Mucosa of descending colon (tissue), 3 donors: Measurements from ENCODE around the gene BCO1. TPM values are rescaled to one million over a fixed set of nuclear protein-coding genes. Genes with fewer than 3 reads are reported as not detected.
A peak's percentile ranks its signal among the peaks of the same experiment; 100 is the strongest.

Experiments used
- ATAC-seq: fragments of 200-7000 bp; cut with Tn5 transposase; one replicate; pipeline ENCODE4 v1.9.1; 2020; ENCODE audit warnings: mild to moderate bottlenecking, moderate library complexity
- DNase-seq, 3 donors: peaks; one replicate each; pipeline ENCODE4 v3.0.0-alpha.2; 2020
- H3K36me3 ChIP-seq: fragments of 200-600 bp; one replicate; pipeline ENCODE4 v1.8.0; 2021; ENCODE audit warnings: low read depth, mild to moderate bottlenecking
- H3K4me1 ChIP-seq: fragments of 200-600 bp; one replicate; pipeline ENCODE4 v1.8.0; 2021; ENCODE audit warnings: low read depth, mild to moderate bottlenecking
- H3K4me3 ChIP-seq: fragments of 200-600 bp; one replicate; pipeline ENCODE4 v1.8.0; 2021; ENCODE audit warnings: mild to moderate bottlenecking
- H3K9me3 ChIP-seq: fragments of 200-600 bp; one replicate; pipeline ENCODE4 v1.8.0; 2021; ENCODE audit warnings: mild to moderate bottlenecking
- CTCF ChIP-seq: fragments of 200-600 bp; IDR thresholded peaks from one replicate; pipeline ENCODE4 v1.8.0; 2022; ENCODE audit warnings: antibody characterized with exemption, mild to moderate bottlenecking
- intact Hi-C, 2 donors: fragments of 100-400 bp; cut with DNase I in 1 of 2; cut with micrococcal nuclease in 1 of 2; formaldehyde crosslinking; loops; one replicate each; pipeline versions ENCODE4 v1.11.0 to v1.11.1; 2022; cut with DNase I, micrococcal nuclease
- total RNA-seq, 3 donors: library from RNA; stranded (reverse); fragmentation: NEBNext Ultra II Directional in 2 of 3; extraction: Animal tissue kit (Norgen Biotek cat#: 25700) in 2 of 3; gene quantifications; one replicate each; pipeline versions ENCODE4 v1.2.1 to v1.2.4, GENCODE V29; 2021 to 2023
- donor health status: DM: no; HTN: no; CAD: no; lungs with moderate emphysema.
- donor health status: DM: no; HTN: no; CAD: no.
- donor health status: DM: no; HTN: yes; CAD: no.

The BCO1 gene
- total RNA-seq, 3 donors from 2014 or later = 2.2 to 6.5 (median 4.5) TPM

GRCh38 chr16:81265658-81266451, 27.4 kb downstream of the BCO1 start:
- intact Hi-C loops = no loop called here
- no peaks in the 10 kb centered on the region for H3K36me3 ChIP-seq
- TF ChIP-seq CTCF = no peak
- ATAC-seq (peak; percentile 50), DNase-seq (peak; percentile 71 to 85 (median 84))
- peaks cover 8% of the 10 kb centered on the region for H3K4me1 ChIP-seq
- H3K9me3 ChIP-seq = no peaks in the 10 kb centered on the region
- no peak overlapping the region for H3K4me3 ChIP-seq

- intact Hi-C loops = no loop called here
- Histone ChIP-seq H3K4me3 (no peak overlapping the region), H3K9me3 (no peaks in the 10 kb centered on the region), H3K4me1 (peaks cover 8% of the 10 kb centered on the region), H3K36me3 (no peaks in the 10 kb centered on the region)
- DNase-seq (peak; percentile 77 to 81 (median 78)), ATAC-seq (peak; percentile 95)
- no peak for TF ChIP-seq CTCF
Measured at GRCh38 chr16:81266680-81267095, 28.2 kb downstream of the BCO1 start.

GRCh38 chr16:81268509-81268908, 30.0 kb downstream of the BCO1 start:
- H3K9me3 ChIP-seq = no peaks in the 10 kb centered on the region
- peaks cover 13% of the 10 kb centered on the region for H3K4me1 ChIP-seq
- ATAC-seq (no peak), DNase-seq (no peak)
- intact Hi-C loops = no loop called here
- no peaks in the 10 kb centered on the region for H3K36me3 ChIP-seq
- no peak overlapping the region for H3K4me3 ChIP-seq
- TF ChIP-seq CTCF = no peak

- H3K4me1 ChIP-seq = peaks cover 37% of the 10 kb centered on the region
Measured at GRCh38 chr16:81273223-81273950, 34.9 kb downstream of the BCO1 start.

GRCh38 chr16:81275064-81275532, 36.6 kb downstream of the BCO1 start:
- DNase-seq = peak; percentile 57 to 76 (median 59)

More at GRCh38 chr16:81273223-81273950, 34.9 kb downstream of the BCO1 start:
- ATAC-seq = no peak
- DNase-seq = no peak
- H3K36me3 ChIP-seq = no peaks in the 10 kb centered on the region
- intact Hi-C loops = no loop called here
- TF ChIP-seq CTCF = no peak
- H3K9me3 ChIP-seq = no peaks in the 10 kb centered on the region
- no peak overlapping the region for H3K4me3 ChIP-seq

More at GRCh38 chr16:81275064-81275532, 36.6 kb downstream of the BCO1 start:
- no peak for TF ChIP-seq CTCF
- no peaks in the 10 kb centered on the region for H3K9me3 ChIP-seq
- peak; percentile 67 for ATAC-seq
- no peak overlapping the region for H3K4me3 ChIP-seq
- peaks cover 41% of the 10 kb centered on the region for H3K4me1 ChIP-seq
- intact Hi-C loops = no loop called here
- H3K36me3 ChIP-seq = no peaks in the 10 kb centered on the region
